Activated CD8-positive, alpha-beta T cell treated with anti-CD3 and anti-CD28 coated beads, Interleukin-2, amount 10 ng/mL, durations not matched to agents 7 days and 5 days (primary cell): Measurements from ENCODE around the gene MAN1B1. TPM values are rescaled to one million over a fixed set of nuclear protein-coding genes. Genes with fewer than 3 reads are reported as not detected.

Experiments used
- ATAC-seq: fragments of 150-1000 bp; cut with Tn5 transposase; one replicate; pipeline ENCODE4 v1.10.0; 2021; ENCODE audit warnings: moderate library complexity
- CTCF ChIA-PET: fragments of 350-600 bp; sonication (Branson Sonifier 250); formaldehyde crosslinking; loops from one replicate; lab custom pipeline; 2021; ENCODE audit warnings: antibody characterized with exemption; lab: Charles Lee
- POLR2A ChIA-PET: fragments of 350-600 bp; sonication (Branson Sonifier 250); formaldehyde crosslinking; loops from one replicate; lab custom pipeline; 2021; ENCODE audit warnings: antibody characterized with exemption; lab: Charles Lee
- DNase-seq: peaks from one replicate; pipeline ENCODE4 v3.0.0-alpha.2; 2020
- H3K27ac Mint-ChIP-seq: one replicate; pipeline ENCODE4 v1.8.0; 2021; ENCODE audit warnings: mild to moderate bottlenecking, mixed read lengths
- H3K27me3 Mint-ChIP-seq: one replicate; pipeline ENCODE4 v1.8.0; 2021; ENCODE audit warnings: low read depth, mixed read lengths
- H3K36me3 Mint-ChIP-seq: one replicate; pipeline ENCODE4 v1.8.0; 2021; ENCODE audit warnings: low read depth, mixed read lengths
- H3K4me1 Mint-ChIP-seq: one replicate; pipeline ENCODE4 v1.8.0; 2021; ENCODE audit warnings: low read depth, mixed read lengths
- H3K4me3 Mint-ChIP-seq: one replicate; pipeline ENCODE4 v1.8.0; 2021; ENCODE audit warnings: mild to moderate bottlenecking, mixed read lengths
- H3K9me3 Mint-ChIP-seq: one replicate; pipeline ENCODE4 v1.8.0; 2022; ENCODE audit warnings: mixed read lengths; ENCODE audit not compliant: insufficient read depth
- total RNA-seq, 2 experiments: library from RNA; stranded (reverse); gene quantifications; one replicate each; pipeline ENCODE4 v1.2.3, GENCODE V29; 2021

MAN1B1 gene
- total RNA-seq, 2 experiments from 2014 or later, result 42.2 to 49.2 TPM

DNA sequence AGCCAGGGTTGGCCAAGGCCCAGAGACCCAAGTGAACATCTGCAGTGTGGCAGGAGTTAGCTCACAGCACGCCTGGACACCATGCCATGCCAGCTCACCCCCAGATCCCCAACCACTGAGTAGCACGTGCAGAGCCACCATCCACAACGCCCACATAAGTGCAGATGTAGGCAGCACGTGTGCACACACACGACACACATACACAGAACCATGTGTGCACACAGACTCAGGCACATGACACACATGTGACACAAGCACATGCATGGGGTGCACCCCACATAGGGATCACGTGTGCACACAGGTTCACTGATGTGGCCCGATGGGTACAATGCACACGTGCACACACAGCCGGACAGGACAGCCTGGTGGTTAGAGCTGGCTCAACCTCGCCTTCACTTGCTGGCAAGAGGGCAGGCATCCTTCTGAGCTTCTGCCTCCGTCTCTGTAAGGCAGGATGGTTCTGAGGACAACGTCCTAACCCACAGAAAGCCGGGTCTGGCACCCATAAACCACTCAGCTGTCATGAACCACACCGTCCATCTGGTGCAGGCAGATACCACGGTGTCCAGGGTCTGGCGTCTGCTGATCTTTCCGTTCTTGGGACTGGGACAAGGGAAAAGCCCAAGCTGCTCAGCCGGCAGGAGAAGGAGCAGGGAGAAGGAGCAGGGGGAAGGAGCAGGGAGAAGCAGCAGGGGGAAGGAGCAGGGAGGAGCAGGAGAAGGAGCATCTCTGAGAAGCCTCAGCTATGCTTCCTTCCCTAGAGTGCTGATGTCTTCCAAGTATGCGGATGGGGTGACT lies 71.0 kb downstream of the MAN1B1 start:
- H3K27ac Mint-ChIP-seq, result no peak overlapping the region
- CTCF ChIA-PET, result interaction anchor here (1.0 kb wide), 1 partner anchor 90 kb away, joined by 3 read pairs; no protein-coding TSS in a partner anchor

DNA sequence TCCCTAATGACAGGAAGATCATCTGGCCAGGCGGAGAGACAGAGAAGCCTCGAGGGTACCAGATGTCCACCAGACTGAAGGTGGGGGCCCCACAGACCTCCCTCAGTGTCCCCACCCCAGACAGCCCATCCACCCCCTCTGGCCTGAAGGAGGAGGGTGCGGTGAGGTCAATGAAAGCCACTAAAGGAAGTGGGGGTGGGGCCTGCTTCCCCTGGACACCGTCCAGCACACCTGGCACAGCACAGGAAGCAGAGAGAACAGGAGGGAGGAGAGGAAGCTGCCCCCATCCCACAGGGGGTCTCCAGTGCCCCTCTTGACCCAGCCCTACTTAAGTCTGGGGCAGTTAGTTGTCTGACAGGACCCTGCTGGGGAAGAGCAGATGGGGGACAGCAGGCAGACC lies 71.8 kb downstream of the MAN1B1 start:
- POLR2A ChIA-PET, result interaction anchor here (1.2 kb wide), 1 partner anchor 29 kb away, joined by 3 read pairs; no protein-coding TSS in a partner anchor
- Mint-ChIP-seq H3K4me3 (no peak overlapping the region), H3K27ac (no peak overlapping the region), H3K9me3 (no peaks in the 10 kb centered on the region), H3K4me1 (peaks cover 26% of the 10 kb centered on the region), H3K36me3 (no peaks in the 10 kb centered on the region), H3K27me3 (peaks cover 39% of the 10 kb centered on the region)
- CTCF ChIA-PET, result no interaction called here
- no peak for ATAC-seq
- no peak for DNase-seq

More for the DNA sequence above, 71.0 kb downstream of the MAN1B1 start:
- H3K9me3 Mint-ChIP-seq, result no peaks in the 10 kb centered on the region
- no peak for DNase-seq
- H3K4me3 Mint-ChIP-seq, result no peak overlapping the region
- no peak for ATAC-seq
- H3K27me3 Mint-ChIP-seq, result peaks cover 36% of the 10 kb centered on the region
- POLR2A ChIA-PET, result interaction anchor here (0.6 to 1.3 kb wide), 2 partner anchors 31 to 50 kb away, joined by 3 read pairs; no protein-coding TSS in a partner anchor
- H3K36me3 Mint-ChIP-seq, result no peaks in the 10 kb centered on the region
- H3K4me1 Mint-ChIP-seq, result peaks cover 26% of the 10 kb centered on the region

Other genes starting within 250 kb of the MAN1B1 start
- 1 to 10 TPM; 5.3 to 5.6 TPM for gene AJM1, start 244.5 kb upstream of the MAN1B1 start, total RNA-seq
- gene PHPT1, start 237.6 kb upstream of the MAN1B1 start, total RNA-seq, result 100 to 1,000 TPM; 108 to 119 TPM
- gene MAMDC4, start 234.6 kb upstream of the MAN1B1 start, total RNA-seq, result 10 to 100 TPM; 14.7 to 15.8 TPM
- 100 to 1,000 TPM; 279 to 310 TPM for gene EDF1, start 220.7 kb upstream of the MAN1B1 start, total RNA-seq
- 10 to 100 TPM; 48.5 to 57.2 TPM for gene TRAF2, start 200.5 kb upstream of the MAN1B1 start, total RNA-seq
- 100 to 1,000 TPM; 103 to 104 TPM for gene FBXW5, start 142.2 kb upstream of the MAN1B1 start, total RNA-seq
- 1 to 10 TPM; 1.4 to 1.5 TPM for gene C8G, start 141.7 kb upstream of the MAN1B1 start, total RNA-seq
- 1 to 10 TPM; 1.0 to 1.7 TPM for gene LCN12, start 134.7 kb upstream of the MAN1B1 start, total RNA-seq
- gene PTGDS, start 109.5 kb upstream of the MAN1B1 start, total RNA-seq, result 1 to 10 TPM; 1.2 to 1.4 TPM
- gene LCNL1, start 104.0 kb upstream of the MAN1B1 start, total RNA-seq, result not detected
- gene PAXX, start 94.6 kb upstream of the MAN1B1 start, total RNA-seq, result 10 to 100 TPM; 80.6 to 85.2 TPM
- 1 to 10 TPM; 3.6 to 4.8 TPM for gene CLIC3, start 90.4 kb upstream of the MAN1B1 start, total RNA-seq
- gene ABCA2, start 58.7 kb upstream of the MAN1B1 start, total RNA-seq, result 10 to 100 TPM; 61.5 to 62.0 TPM
- gene FUT7, start 54.9 kb upstream of the MAN1B1 start, total RNA-seq, result 1 to 10 TPM; 2.5 to 2.6 TPM
- 10 to 100 TPM; 20.1 to 29.9 TPM for gene NPDC1, start 40.8 kb upstream of the MAN1B1 start, total RNA-seq
- under 1 TPM in 1 of 2 experiments, not detected in 1; 0.34 TPM for gene ENTPD2, start 32.9 kb upstream of the MAN1B1 start, total RNA-seq
- 10 to 100 TPM; 56.8 to 57.0 TPM for gene SAPCD2, start 16.4 kb upstream of the MAN1B1 start, total RNA-seq
- 10 to 100 TPM; 63.1 to 66.8 TPM for gene UAP1L1, start 9.5 kb upstream of the MAN1B1 start, total RNA-seq
- gene DPP7, start 27.7 kb downstream of the MAN1B1 start, total RNA-seq, result 100 to 1,000 TPM; 248 TPM
- not detected for gene GRIN1, start 52.2 kb downstream of the MAN1B1 start, total RNA-seq
- gene LRRC26, start 83.1 kb downstream of the MAN1B1 start, total RNA-seq, result not detected
- under 1 TPM; 0.29 to 0.32 TPM for gene TMEM210, start 85.1 kb downstream of the MAN1B1 start, total RNA-seq
- 10 to 100 TPM; 60.2 to 64.1 TPM for gene ANAPC2, start 101.6 kb downstream of the MAN1B1 start, total RNA-seq
- 10 to 100 TPM; 88.2 to 90.0 TPM for gene SSNA1, start 101.7 kb downstream of the MAN1B1 start, total RNA-seq
- 10 to 100 TPM; 10.9 to 12.0 TPM for gene TPRN, start 113.8 kb downstream of the MAN1B1 start, total RNA-seq
- 10 to 100 TPM; 34.6 to 36.6 TPM for gene TMEM203, start 118.7 kb downstream of the MAN1B1 start, total RNA-seq
- gene NDOR1, start 118.7 kb downstream of the MAN1B1 start, total RNA-seq, result 10 to 100 TPM; 44.7 to 45.5 TPM
- gene RNF208, start 135.3 kb downstream of the MAN1B1 start, total RNA-seq, result 1 to 10 TPM; 3.6 to 4.5 TPM
- under 1 TPM; 0.42 to 0.50 TPM for gene CYSRT1, start 138.2 kb downstream of the MAN1B1 start, total RNA-seq
- gene RNF224, start 140.5 kb downstream of the MAN1B1 start, total RNA-seq, result not detected
- gene SLC34A3, start 143.9 kb downstream of the MAN1B1 start, total RNA-seq, result not detected
- gene TUBB4B, start 154.3 kb downstream of the MAN1B1 start, total RNA-seq, result 100 to 1,000 TPM; 417 to 432 TPM
- gene STPG3, start 164.3 kb downstream of the MAN1B1 start, total RNA-seq, result not detected
- 10 to 100 TPM; 68.6 to 68.8 TPM for gene NELFB, start 168.3 kb downstream of the MAN1B1 start, total RNA-seq
- 1 to 10 TPM; 6.6 to 7.0 TPM for gene TOR4A, start 190.7 kb downstream of the MAN1B1 start, total RNA-seq
- gene NRARP, start 215.3 kb downstream of the MAN1B1 start, total RNA-seq, result 1 to 10 TPM; 1.4 to 1.5 TPM